AG10803 (cell line): ENCODE results near the gene PTPRO.

Source experiments
- DNase-seq: peaks from one replicate; pipeline ENCODE4 v3.0.0; 2010; ENCODE audit warnings: low read depth
- H3K4me3 ChIP-seq: 2 replicates; pipeline ENCODE4 v1.5.1; 2011; ENCODE audit warnings: mild to moderate bottlenecking, low read length, control low read depth
- TF ChIP-seq, protein P1 (sequence below): conservative IDR thresholded peaks from 2 replicates; pipeline ENCODE4 v1.5.1; 2011; ENCODE audit warnings: mild to moderate bottlenecking, low read length, control low read depth, inconsistent platforms

PTPRO gene

DNA sequence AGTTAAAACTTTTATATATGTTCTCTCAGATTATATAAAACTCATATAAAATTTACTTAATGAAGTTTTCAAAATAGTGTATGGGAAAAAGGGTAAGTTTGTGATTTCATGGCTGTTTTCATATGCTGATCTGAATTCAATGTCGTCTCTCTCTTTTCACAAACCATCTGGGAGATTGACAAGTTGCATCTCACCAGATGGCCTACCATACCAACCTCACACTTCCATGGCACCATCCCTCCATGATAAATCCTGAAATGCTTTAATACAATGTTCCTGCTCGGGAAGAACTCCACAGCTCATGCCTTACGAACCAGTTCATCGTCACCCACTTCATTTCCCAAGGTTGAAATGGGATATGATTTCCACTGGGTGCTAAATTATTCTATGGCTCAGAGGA lies 22.3 kb downstream of the PTPRO start:
- DNase-seq = no peak
- TF ChIP-seq, protein P1, sequence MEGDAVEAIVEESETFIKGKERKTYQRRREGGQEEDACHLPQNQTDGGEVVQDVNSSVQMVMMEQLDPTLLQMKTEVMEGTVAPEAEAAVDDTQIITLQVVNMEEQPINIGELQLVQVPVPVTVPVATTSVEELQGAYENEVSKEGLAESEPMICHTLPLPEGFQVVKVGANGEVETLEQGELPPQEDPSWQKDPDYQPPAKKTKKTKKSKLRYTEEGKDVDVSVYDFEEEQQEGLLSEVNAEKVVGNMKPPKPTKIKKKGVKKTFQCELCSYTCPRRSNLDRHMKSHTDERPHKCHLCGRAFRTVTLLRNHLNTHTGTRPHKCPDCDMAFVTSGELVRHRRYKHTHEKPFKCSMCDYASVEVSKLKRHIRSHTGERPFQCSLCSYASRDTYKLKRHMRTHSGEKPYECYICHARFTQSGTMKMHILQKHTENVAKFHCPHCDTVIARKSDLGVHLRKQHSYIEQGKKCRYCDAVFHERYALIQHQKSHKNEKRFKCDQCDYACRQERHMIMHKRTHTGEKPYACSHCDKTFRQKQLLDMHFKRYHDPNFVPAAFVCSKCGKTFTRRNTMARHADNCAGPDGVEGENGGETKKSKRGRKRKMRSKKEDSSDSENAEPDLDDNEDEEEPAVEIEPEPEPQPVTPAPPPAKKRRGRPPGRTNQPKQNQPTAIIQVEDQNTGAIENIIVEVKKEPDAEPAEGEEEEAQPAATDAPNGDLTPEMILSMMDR = no peak

DNA sequence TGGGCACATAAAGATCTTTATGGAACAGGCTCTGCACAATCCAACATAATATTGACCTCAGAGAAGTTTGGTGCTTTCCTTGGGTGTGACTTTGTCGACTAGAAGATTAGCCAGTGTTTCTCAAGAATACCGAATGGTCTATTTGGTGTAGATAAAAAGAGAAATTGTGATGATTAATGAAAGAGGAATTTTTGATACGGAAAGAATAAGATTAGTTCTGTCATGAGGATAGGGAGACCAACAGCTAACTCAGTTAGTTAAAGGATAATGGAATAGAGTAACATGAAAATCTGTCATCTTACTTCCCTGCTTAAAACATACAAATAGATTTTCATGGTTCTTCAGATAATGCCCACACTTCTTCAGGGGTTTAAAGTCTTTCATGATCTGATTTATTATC lies 24.2 kb downstream of the PTPRO start:
- no peak overlapping the region for H3K4me3 ChIP-seq
- TF ChIP-seq, protein P1 = no peak
- no peak for DNase-seq

More for the DNA sequence above, 22.3 kb downstream of the PTPRO start:
- no peak overlapping the region for H3K4me3 ChIP-seq

DNA sequence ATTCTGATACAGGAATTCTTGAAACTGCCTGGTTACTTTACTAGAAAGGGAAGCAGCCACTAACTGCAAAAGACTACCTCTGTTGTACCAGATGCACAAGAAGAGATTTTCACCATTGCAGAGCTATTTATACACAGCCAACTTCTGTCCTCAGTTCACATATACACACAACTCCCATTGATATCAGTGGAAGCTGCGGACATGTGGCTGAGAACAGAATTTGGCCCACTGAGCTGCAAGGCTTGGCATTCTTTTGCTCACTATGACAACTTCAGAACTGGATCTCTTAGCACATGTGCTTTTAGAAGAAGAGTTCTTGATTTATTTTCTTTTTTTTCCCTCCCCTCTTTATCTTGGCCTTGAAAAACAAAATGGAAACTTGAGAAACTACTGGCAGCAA lies 28.3 kb downstream of the PTPRO start:
- TF ChIP-seq, protein P1 = no peak
- H3K4me3 ChIP-seq = no peak overlapping the region
- DNase-seq = no peak

DNA sequence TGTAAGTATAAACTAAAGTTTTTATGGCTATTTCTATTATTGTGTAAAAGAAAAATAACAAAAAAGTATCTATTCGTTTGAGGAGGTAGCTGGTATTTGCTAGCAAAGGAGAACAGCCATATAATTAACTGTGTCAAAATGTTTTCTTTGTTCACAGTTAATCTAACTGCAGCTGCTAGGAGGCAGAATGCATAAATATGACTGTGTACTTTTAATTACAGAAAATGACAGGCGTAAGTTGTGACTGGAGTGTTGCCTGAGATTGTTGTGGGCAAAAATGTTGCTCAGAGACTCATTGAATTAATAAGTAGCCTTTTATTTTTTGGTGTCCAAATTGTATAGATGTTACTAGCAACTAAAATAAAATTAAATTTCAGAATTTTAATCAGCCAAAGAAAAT lies 33.5 kb downstream of the PTPRO start:
- DNase-seq = no peak
- no peak overlapping the region for H3K4me3 ChIP-seq
- TF ChIP-seq, protein P1 = no peak

DNA sequence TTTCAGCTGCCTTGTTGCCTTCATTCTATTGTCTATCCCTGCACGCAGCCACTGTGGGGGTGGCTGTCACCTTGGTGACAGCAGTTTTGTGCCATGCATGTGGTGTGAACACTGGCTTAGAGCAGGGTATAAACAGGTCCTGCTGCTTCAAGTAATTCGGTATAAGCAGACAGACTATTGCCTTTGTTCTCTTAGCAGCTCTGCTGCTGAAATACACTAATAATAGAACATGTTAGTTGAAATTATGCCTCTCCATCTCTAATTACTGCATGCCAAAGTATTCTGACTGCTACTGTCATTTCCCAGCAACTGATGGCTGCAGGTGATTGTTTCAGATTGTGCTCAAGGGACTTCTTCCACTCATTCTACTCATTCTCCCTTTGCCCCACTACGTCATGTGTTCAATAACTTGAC lies 34.6 kb downstream of the PTPRO start:
- TF ChIP-seq, protein P1 = no peak
- no peak overlapping the region for H3K4me3 ChIP-seq
- no peak for DNase-seq

DNA sequence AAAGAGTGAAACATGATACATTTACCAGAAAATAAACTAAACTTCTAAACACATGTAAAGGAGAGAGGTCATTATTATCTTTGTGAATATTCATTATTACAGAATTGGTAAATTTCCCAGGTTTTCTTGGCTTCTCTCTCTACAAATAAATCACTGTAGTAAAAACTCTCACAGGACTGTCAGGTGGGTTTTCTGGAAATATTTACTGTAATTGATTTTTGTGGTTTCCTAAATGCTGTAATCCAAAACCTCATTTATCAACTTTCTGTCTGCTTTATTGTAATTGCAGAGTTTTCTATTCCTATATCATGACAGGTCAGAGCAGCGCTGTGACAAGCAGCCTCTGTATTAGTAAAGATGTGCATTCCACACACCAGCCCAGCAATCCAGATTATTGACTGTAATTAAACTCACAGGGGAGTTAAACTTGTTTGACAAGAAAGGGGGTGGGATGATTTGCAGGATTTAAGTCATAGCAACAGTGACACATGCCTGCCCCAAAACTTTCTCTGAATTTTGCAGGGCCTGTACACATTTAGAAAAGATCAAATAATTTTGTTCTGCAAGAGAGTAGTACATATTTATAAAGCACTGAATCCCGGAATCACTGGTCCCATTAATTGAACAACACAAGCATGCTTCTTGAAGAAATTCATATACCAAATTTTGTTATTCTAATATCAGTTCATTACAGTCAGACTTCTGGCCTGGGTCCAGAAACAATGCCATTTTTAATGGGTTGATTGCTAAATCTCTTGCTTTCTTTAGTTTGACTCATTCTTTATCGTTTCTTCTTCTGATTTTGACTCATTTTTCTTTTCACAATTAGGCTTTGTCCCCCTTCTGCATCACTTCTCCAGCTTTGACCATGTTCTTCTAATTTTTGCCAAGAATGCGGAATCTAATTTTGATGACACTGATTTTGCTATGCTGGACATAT lies 42.2 kb downstream of the PTPRO start:
- no peak for DNase-seq
- H3K4me3 ChIP-seq = no peak overlapping the region
- TF ChIP-seq, protein P1 = no peak

DNA sequence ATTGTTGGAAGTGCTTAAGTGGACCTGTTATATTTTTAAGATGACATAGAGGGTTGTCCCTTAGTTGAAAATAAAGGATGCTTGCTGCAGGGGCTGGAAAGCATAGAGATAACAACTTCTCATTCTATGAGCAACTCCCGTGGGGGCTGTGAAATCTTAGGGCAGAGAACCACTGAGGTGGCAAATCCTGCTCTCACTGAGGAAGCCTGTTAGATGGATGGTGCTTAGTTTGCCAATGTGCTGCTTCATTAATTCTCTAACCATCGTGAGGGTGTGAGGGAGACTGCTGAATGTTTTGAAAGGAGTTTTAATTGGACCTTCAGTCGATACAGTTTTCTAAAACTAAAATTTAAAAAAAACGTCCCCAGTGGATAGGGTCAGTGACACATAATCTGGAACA lies 46.5 kb downstream of the PTPRO start:
- DNase-seq = no peak
- TF ChIP-seq, protein P1 = no peak

More for the DNA sequence above, 46.5 kb downstream of the PTPRO start:
- H3K4me3 ChIP-seq = no peak overlapping the region
